SU-DHL-6 (cell line): Measurements from ENCODE around the gene SLC17A9.

Experiments used
- H2AFZ ChIP-seq: fragments of 200-600 bp; sonication (generic); 2 replicates; pipeline ENCODE4 v1.6.1; 2014; ENCODE audit warnings: low read depth, mild to moderate bottlenecking, moderate library complexity, mixed read lengths, antibody characterized with exemption, low read length; ENCODE audit not compliant: severe bottlenecking
- H3F3A ChIP-seq: fragments of 200-600 bp; shearing (Covaris generic); 2 replicates; pipeline ENCODE4 v1.6.0; 2016; ENCODE audit warnings: antibody characterized with exemption, mild to moderate bottlenecking; ENCODE audit not compliant: insufficient read depth
- H3K27ac ChIP-seq: fragments of 200-600 bp; sonication (generic); 2 replicates; pipeline ENCODE4 v1.5.1; 2016; ENCODE audit warnings: low read depth, mild to moderate bottlenecking, low read length, moderate library complexity, mixed read lengths
- H3K27me3 ChIP-seq: fragments of 200-600 bp; sonication (generic), shearing (Covaris generic); 2 replicates; pipeline ENCODE4 v1.6.0; 2014; ENCODE audit warnings: mild to moderate bottlenecking, low read length
- H3K36me3 ChIP-seq: fragments of 200-600 bp; sonication (generic); 2 replicates; pipeline ENCODE4 v1.6.1; 2014; ENCODE audit warnings: mild to moderate bottlenecking, low read length, mixed read lengths
- H3K4me2 ChIP-seq: fragments of 300-600, 200-600 bp; shearing (Covaris generic), sonication (generic); 2 replicates; pipeline ENCODE4 v1.6.0; 2014; ENCODE audit warnings: low read length, low read depth, mild to moderate bottlenecking; ENCODE audit not compliant: poor library complexity, severe bottlenecking
- H3K4me3 ChIP-seq: fragments of 200-600 bp; sonication (generic); 2 replicates; pipeline ENCODE4 v1.5.1; 2014; ENCODE audit warnings: antibody characterized with exemption, low read length, mild to moderate bottlenecking, mixed read lengths; ENCODE audit not compliant: insufficient read depth, poor library complexity, severe bottlenecking
- H3K79me2 ChIP-seq: fragments of 200-600 bp; sonication (generic); 2 replicates; pipeline ENCODE4 v1.6.1; 2014; ENCODE audit warnings: mild to moderate bottlenecking, low read length, moderate library complexity; ENCODE audit not compliant: insufficient read depth
- H3K9ac ChIP-seq: fragments of 200-600 bp; sonication (generic); 2 replicates; pipeline ENCODE4 v1.7.0; 2014; ENCODE audit warnings: mild to moderate bottlenecking, low read length
- H3K9me2 ChIP-seq: fragments of 200-600 bp; sonication (generic); replicated peaks from 2 replicates; pipeline ENCODE4 v1.6.1; 2014; ENCODE audit warnings: low read length; ENCODE audit not compliant: insufficient read depth
- H3K9me3 ChIP-seq: fragments of 200-600 bp; sonication (generic); 2 replicates; pipeline ENCODE4 v1.6.1; 2014; ENCODE audit warnings: low read length, mixed read lengths; ENCODE audit not compliant: insufficient read depth
- H4K20me1 ChIP-seq: fragments of 200-600 bp; sonication (generic); 2 replicates; pipeline ENCODE4 v1.6.1; 2014; ENCODE audit warnings: low read depth, mild to moderate bottlenecking, antibody characterized with exemption, low read length, moderate library complexity, mixed read lengths
- CTCF ChIP-seq: fragments of 200-600 bp; sonication (generic); IDR thresholded peaks from one replicate; pipeline ENCODE4 v1.5.1; 2017; ENCODE audit warnings: antibody characterized with exemption, mild to moderate bottlenecking, low read length, moderate library complexity; ENCODE audit not compliant: insufficient read depth, poor library complexity, severe bottlenecking
- EZH2phosphoT487 ChIP-seq: fragments of 200-600 bp; sonication (generic), shearing (Covaris generic); conservative IDR thresholded peaks from 2 replicates; pipeline ENCODE4 v1.6.1; 2018; ENCODE audit warnings: mild to moderate bottlenecking, antibody characterized with exemption, low read length, moderate library complexity, mixed read lengths

SLC17A9 gene

GRCh38 chr20:63015147-63015661 lies 62.7 kb downstream of the SLC17A9 start:
- Histone ChIP-seq H3F3A (no peaks in the 10 kb centered on the region), H3K27ac (no peak overlapping the region), H3K9me2 (no peaks in the 10 kb centered on the region), H3K4me3 (no peak overlapping the region), H3K79me2 (no peaks in the 10 kb centered on the region), H3K27me3 (no peaks in the 10 kb centered on the region), H3K9me3 (no peaks in the 10 kb centered on the region), H3K9ac (no peak overlapping the region), H3K4me2 (no peak overlapping the region), H3K36me3 (no peaks in the 10 kb centered on the region), H2AFZ (no peak overlapping the region), H4K20me1 (no peaks in the 10 kb centered on the region)
- TF ChIP-seq EZH2phosphoT487, result no peak
- TF ChIP-seq CTCF, result no peak

DNA sequence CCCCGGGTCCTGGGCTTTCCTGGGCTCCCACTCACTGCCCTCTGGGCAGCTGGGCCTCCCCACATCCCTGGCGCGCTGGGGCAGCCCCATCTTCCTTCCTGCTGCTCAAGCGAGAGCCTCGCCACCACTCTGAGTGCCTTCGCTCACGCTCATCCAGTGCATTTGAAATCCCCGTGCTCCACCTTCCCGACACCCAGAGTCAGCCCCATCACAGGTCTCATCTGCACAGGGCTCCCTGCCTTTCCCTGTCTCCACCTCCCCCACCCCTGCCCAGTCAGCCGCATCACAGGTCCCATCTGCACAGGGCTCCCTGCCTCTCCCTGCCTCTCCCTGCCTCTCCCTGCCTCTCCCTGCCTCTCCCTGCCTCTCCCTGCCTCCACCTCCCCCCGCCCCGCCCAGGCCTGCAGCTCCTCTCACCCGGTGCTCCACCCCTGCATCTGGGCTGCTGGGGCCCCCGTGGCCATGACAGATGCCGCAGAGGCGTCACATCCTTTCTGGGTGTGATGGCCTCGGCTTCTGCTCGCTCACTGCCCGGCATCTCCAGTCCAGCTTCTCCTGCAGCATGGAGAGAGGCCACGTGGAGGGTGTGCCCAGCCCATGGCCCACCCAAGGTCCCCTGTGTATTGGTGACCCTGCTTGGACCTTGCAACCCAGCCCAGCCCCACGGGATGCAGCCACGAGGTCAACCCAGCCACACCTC lies 63.3 kb downstream of the SLC17A9 start:
- Histone ChIP-seq H4K20me1 (no peaks in the 10 kb centered on the region), H3K9me2 (no peaks in the 10 kb centered on the region), H3K4me2 (no peak overlapping the region), H3K27me3 (no peaks in the 10 kb centered on the region), H3K79me2 (no peaks in the 10 kb centered on the region), H3K27ac (no peak overlapping the region), H3F3A (no peaks in the 10 kb centered on the region), H3K4me3 (no peak overlapping the region), H3K36me3 (no peaks in the 10 kb centered on the region), H3K9ac (no peak overlapping the region), H3K9me3 (no peaks in the 10 kb centered on the region), H2AFZ (no peak overlapping the region)
- TF ChIP-seq EZH2phosphoT487 (no peak), CTCF (no peak)

GRCh38 chr20:63016514-63017075 lies 64.1 kb downstream of the SLC17A9 start:
- H2AFZ ChIP-seq, result no peak overlapping the region
- no peaks in the 10 kb centered on the region for H4K20me1 ChIP-seq
- H3F3A ChIP-seq, result no peaks in the 10 kb centered on the region
- H3K27ac ChIP-seq, result no peak overlapping the region
- TF ChIP-seq CTCF, result no peak
- no peak for TF ChIP-seq EZH2phosphoT487
- no peak overlapping the region for H3K4me3 ChIP-seq
- H3K79me2 ChIP-seq, result no peaks in the 10 kb centered on the region
- no peaks in the 10 kb centered on the region for H3K9me2 ChIP-seq
- H3K27me3 ChIP-seq, result no peaks in the 10 kb centered on the region
- H3K36me3 ChIP-seq, result no peaks in the 10 kb centered on the region
- H3K9me3 ChIP-seq, result no peaks in the 10 kb centered on the region
- H3K9ac ChIP-seq, result no peak overlapping the region
- no peak overlapping the region for H3K4me2 ChIP-seq
